DMS79 treated with DMSO at 0.1 percent for 48 hours (cell line): ENCODE results near the gene GPR26.
"Not testable (repeated sequence)": the region's sequence is repeated elsewhere in the genome, so short reads cannot be mapped to it uniquely, and the experiment has no call there.

Experiments used
- DNase-seq: peaks from one replicate; lab custom pipeline; 2025; lab: John Stamatoyannopoulos, UW

The GPR26 gene

GRCh38 chr10:123715546-123715945 lies 49.4 kb downstream of the GPR26 start:
- no peak for DNase-seq

- DNase-seq, result no peak
Observed at GRCh38 chr10:123717336-123717735, 51.2 kb downstream of the GPR26 start.

- no peak for DNase-seq
Observed at GRCh38 chr10:123718544-123719060, 52.4 kb downstream of the GPR26 start.

GRCh38 chr10:123720536-123720935 lies 54.4 kb downstream of the GPR26 start:
- DNase-seq, result no peak

- no peak for DNase-seq
Observed at GRCh38 chr10:123721441-123722049, 55.4 kb downstream of the GPR26 start.

GRCh38 chr10:123722351-123722750 lies 56.2 kb downstream of the GPR26 start:
- DNase-seq, result no peak

GRCh38 chr10:123724747-123725146 lies 58.6 kb downstream of the GPR26 start:
- no peak for DNase-seq

- no peak for DNase-seq
Observed at GRCh38 chr10:123726381-123726780, 60.2 kb downstream of the GPR26 start.

- DNase-seq, result no peak
Observed at GRCh38 chr10:123726836-123727235, 60.7 kb downstream of the GPR26 start.

GRCh38 chr10:123729523-123729922 lies 63.4 kb downstream of the GPR26 start:
- DNase-seq, result no peak

GRCh38 chr10:123736917-123737316 lies 70.8 kb downstream of the GPR26 start:
- DNase-seq, result not testable (repeated sequence)

- no peak for DNase-seq
Observed at GRCh38 chr10:123741146-123741545, 75.0 kb downstream of the GPR26 start.

GRCh38 chr10:123741711-123742110 lies 75.6 kb downstream of the GPR26 start:
- no peak for DNase-seq

- DNase-seq, result no peak
Observed at GRCh38 chr10:123742751-123743440, 76.7 kb downstream of the GPR26 start.

- no peak for DNase-seq
Observed at GRCh38 chr10:123743441-123744223, 77.5 kb downstream of the GPR26 start.

- DNase-seq, result no peak
Observed at GRCh38 chr10:123744224-123744536, 78.0 kb downstream of the GPR26 start.
